ENCODE measurements around the gene HECA. TPM values are rescaled to one million over a fixed set of nuclear protein-coding genes. Genes with fewer than 3 reads are reported as not detected.

HECA gene
- total and polyA plus RNA-seq, 2 experiments from 2014 or later: 2.4 to 8.1 TPM

GRCh38 chr6:139112561-139112960 lies 22.3 kb upstream of the HECA start:
- Histone ChIP-seq H3K9me2 (ENCODE audit: insufficient read depth) (no peaks in the 10 kb centered on the region), H3K27me3 (ENCODE audit: insufficient read depth) (no peaks in the 10 kb centered on the region)
- H3K27ac Mint-ChIP-seq: no peak overlapping the region

More at GRCh38 chr6:139112561-139112960, 22.3 kb upstream of the HECA start:
- Histone ChIP-seq H3K4me3 (no peak overlapping the region), H3K27ac (ENCODE audit: low read depth) (no peak overlapping the region), H3K36me3 (ENCODE audit: insufficient read depth) (no peaks in the 10 kb centered on the region), H2AFZ (no peak overlapping the region), H3K4me1 (ENCODE audit: insufficient read depth) (no peaks in the 10 kb centered on the region), H3K79me2 (replicated peaks; ENCODE audit: insufficient read depth) (no peaks in the 10 kb centered on the region), H4K20me1 (replicated peaks; ENCODE audit: insufficient read depth) (no peaks in the 10 kb centered on the region), H3F3A (replicated peaks; ENCODE audit: low read depth) (no peaks in the 10 kb centered on the region), H3K4me2 (no peak overlapping the region)
- no peaks in the 10 kb centered on the region for H3K36me3 Mint-ChIP-seq (ENCODE audit: low read depth)
- DNase-seq (ENCODE audit: low spot score): no peak
- H3K27me3 Mint-ChIP-seq (ENCODE audit: insufficient read depth, low read depth, poor library complexity): no peaks in the 10 kb centered on the region
- peaks cover 9% of the 10 kb centered on the region for H3K4me1 Mint-ChIP-seq
- no peak for TF ChIP-seq CTCF (conservative IDR thresholded peaks at IDR 0.05; ENCODE audit: low read depth in 2 of 2)
- TF ChIP-seq REST (IDR thresholded peaks at IDR 0.05; ENCODE audit: unreplicated experiment): no peak
- TF ChIP-seq ETS1 (IDR thresholded peaks at IDR 0.05): no peak
- TF ChIP-seq ZNF114 (CRISPR knock-in tag; IDR thresholded peaks at IDR 0.05): no peak
- no peak for TF ChIP-seq NANOG (IDR thresholded peaks at IDR 0.05; ENCODE audit: borderline replicate concordance)
- TF ChIP-seq EZH2 (IDR thresholded peaks at IDR 0.05; ENCODE audit: low read depth, unreplicated experiment): no peak
- TF ChIP-seq EZH2phosphoT487 (IDR thresholded peaks at IDR 0.05; ENCODE audit: unreplicated experiment): no peak
- no peak for TF ChIP-seq CREB1 (CRISPR knock-in tag; IDR thresholded peaks at IDR 0.05; ENCODE audit: low read depth)
- no peak for TF ChIP-seq ZNF462 (CRISPR knock-in tag; IDR thresholded peaks at IDR 0.05)
- TF ChIP-seq JUNB (IDR thresholded peaks at IDR 0.05; ENCODE audit: unreplicated experiment): no peak
- TF ChIP-seq ZNF331 (CRISPR knock-in tag; IDR thresholded peaks at IDR 0.05; ENCODE audit: low read depth): no peak
- no peak for TF ChIP-seq STAT1 (IDR thresholded peaks at IDR 0.05; ENCODE audit: unreplicated experiment)
- no peak for TF ChIP-seq POLR2AphosphoS5 (IDR thresholded peaks at IDR 0.05; ENCODE audit: low read depth)
- H3K9me3 Mint-ChIP-seq: 0 out of 3 replicates have a peak, but pooled peaks cover under 1% of the 10 kb centered on the region
- H3K4me3 Mint-ChIP-seq: no peak overlapping the region
- no peak for ATAC-seq

All from GM23338 (cell line).